ENCODE data around the gene MMD2.
"Not testable (repeated sequence)": the region's sequence is repeated elsewhere in the genome, so short reads cannot be mapped to it uniquely, and the experiment has no call there.

MMD2 gene

GRCh38 chr7:4958477-4959301, at the start of gene MMD2:
TSS of gene MMD2 (minus strand) at chr7:4959187. CDS start at chr7:4959017, 170 bp downstream.
- no peak for DNase-seq

- no peak for DNase-seq
Measured at GRCh38 chr7:5005066-5005465, 46.1 kb upstream of the MMD2 start.

GRCh38 chr7:5001911-5002310, 42.9 kb upstream of the MMD2 start:
- DNase-seq = no peak

- no peak for DNase-seq
Measured at GRCh38 chr7:5001003-5001402, 42.0 kb upstream of the MMD2 start.

- DNase-seq = no peak
Measured at GRCh38 chr7:4999369-4999950, 40.5 kb upstream of the MMD2 start.

GRCh38 chr7:4998910-4999309, 39.9 kb upstream of the MMD2 start:
- DNase-seq = no peak

GRCh38 chr7:4998244-4998643, 39.3 kb upstream of the MMD2 start:
- no peak for DNase-seq

- DNase-seq = no peak
Measured at GRCh38 chr7:4996696-4997222, 37.8 kb upstream of the MMD2 start.

- no peak for DNase-seq
Measured at GRCh38 chr7:4995429-4995969, 36.5 kb upstream of the MMD2 start.

- DNase-seq = no peak
Measured at GRCh38 chr7:4993471-4993870, 34.5 kb upstream of the MMD2 start.

- DNase-seq = not testable (repeated sequence)
Measured at GRCh38 chr7:4982741-4983140, 23.8 kb upstream of the MMD2 start.

- not testable (repeated sequence) for DNase-seq
Measured at GRCh38 chr7:4981295-4981890, 22.4 kb upstream of the MMD2 start.

GRCh38 chr7:4975626-4976025, 16.6 kb upstream of the MMD2 start:
- DNase-seq = not testable (repeated sequence)

- DNase-seq = peak; percentile 95
Measured at GRCh38 chr7:4973728-4974198, 14.8 kb upstream of the MMD2 start.

- DNase-seq = not testable (repeated sequence)
Measured at GRCh38 chr7:4972446-4972845, 13.5 kb upstream of the MMD2 start.

GRCh38 chr7:4965295-4966022, 6.5 kb upstream of the MMD2 start:
- no peak for DNase-seq

GRCh38 chr7:4964506-4964905, 5.5 kb upstream of the MMD2 start:
- DNase-seq = no peak

- no peak for DNase-seq
Measured at GRCh38 chr7:4962872-4963775, 4.1 kb upstream of the MMD2 start.

- no peak for DNase-seq
Measured at GRCh38 chr7:4960363-4960762, 1.4 kb upstream of the MMD2 start.

- no peak for DNase-seq
Measured at GRCh38 chr7:4959893-4960292, 906 bp upstream of the MMD2 start.

GRCh38 chr7:4959306-4959705, 319 bp upstream of the MMD2 start:
- DNase-seq = no peak

All from stimulated activated CD8-positive, alpha-beta memory T cell treated with anti-CD3 and anti-CD28 coated beads, Interleukin-4, amount 100 ng/mL, for 48 hours (primary cell).